Thyroid gland (tissue), 4 donors: ENCODE measurements around the gene CHMP2B. TPM values are rescaled to one million over a fixed set of nuclear protein-coding genes. Genes with fewer than 3 reads are reported as not detected.

Experiments
- DNase-seq, 2 donors: peaks; one replicate each; pipeline ENCODE4 v3.0.0-alpha.2; 2019
- H3K27ac ChIP-seq, 3 donors: fragments of 200-600 bp; sonication (generic); 1 replicate in 2 of 3; 2 replicates in 1 of 3; pipeline ENCODE4 v1.5.1; 2016 to 2019; ENCODE audit warnings: mild to moderate bottlenecking in 1 of 3, moderate library complexity in 1 of 3
- H3K27me3 ChIP-seq: fragments of 200-600 bp; sonication (generic); one replicate; pipeline ENCODE4 v1.5.1; 2019
- H3K36me3 ChIP-seq, 2 donors: fragments of 200-600 bp; sonication (generic); one replicate each; pipeline ENCODE4 v1.5.1; 2016 to 2019
- H3K4me1 ChIP-seq, 2 donors: fragments of 200-600 bp; sonication (generic); one replicate each; pipeline ENCODE4 v1.5.1; 2017 to 2019
- H3K4me3 ChIP-seq, 3 donors: fragments of 200-600 bp; sonication (generic); replicated peaks in 1 of 3; 1 replicate in 2 of 3; 2 replicates in 1 of 3; pipeline ENCODE4 v1.5.1; 2016; ENCODE audit warnings: mild to moderate bottlenecking in 1 of 3
- H3K9me3 ChIP-seq: fragments of 200-600 bp; sonication (generic); one replicate; pipeline ENCODE4 v1.5.1; 2017
- POLR2A ChIP-seq, 2 donors: fragments of 450-650 bp; IDR thresholded peaks; one replicate each; pipeline ENCODE4 v1.6.1; 2017; ENCODE audit warnings: antibody characterized with exemption in 2 of 2, mild to moderate bottlenecking in 2 of 2, moderate library complexity in 1 of 2
- WGBS, 2 donors: methylation state at CpG; one replicate each; pipeline ENCODE4 v1.1.5; 2017; 5-methylcytosine and 5-hydroxymethylcytosine counted together
- intact Hi-C: fragments of 100-400 bp; cut with DNase I; formaldehyde crosslinking; loops from one replicate; pipeline ENCODE4 v1.15.1; 2023
- total RNA-seq, 4 donors: library from RNA; depleted of rRNA; stranded (reverse); fragments of >200 nt; gene quantifications; one replicate each; pipeline ENCODE4 v1.2.3, GENCODE V29; 2016
- TF ChIP-seq, protein P1 (sequence below), 6 experiments: fragments of 200-600 bp in 3 of 6; fragments of 450-650 bp in 3 of 6; sonication (generic) in 3 of 6; IDR thresholded peaks; one replicate each; pipeline ENCODE4 v1.5.1; 2016 to 2019; ENCODE audit warnings: antibody characterized with exemption in 6 of 6, mild to moderate bottlenecking in 2 of 6, inconsistent platforms in 1 of 6, moderate library complexity in 1 of 6

CHMP2B gene
- total RNA-seq, 4 donors from 2014 or later: 63.7 to 70.0 (median 66.3) TPM

DNA sequence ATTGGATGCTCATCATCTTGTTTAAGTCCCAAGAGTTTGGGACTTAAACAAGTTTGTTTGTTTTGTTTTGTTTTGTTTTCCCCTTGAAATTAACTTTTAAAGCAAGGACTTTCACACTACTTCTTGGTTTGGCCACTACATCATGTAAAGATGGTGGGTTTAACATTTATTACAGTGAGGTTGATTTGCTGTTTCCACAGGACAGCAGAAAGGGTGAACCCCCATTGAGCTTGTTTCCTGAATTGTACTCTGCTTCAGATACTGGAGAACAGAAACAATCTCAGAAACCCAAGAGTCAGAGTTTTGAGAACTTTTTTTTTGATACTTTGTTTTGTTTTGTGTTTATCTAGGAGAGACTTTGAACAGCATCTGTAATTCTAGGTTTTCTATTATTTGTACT is 42.6 kb downstream of the CHMP2B start:
- Histone ChIP-seq H3K36me3 (no peaks in the 10 kb centered on the region), H3K27me3 (no peaks in the 10 kb centered on the region), H3K4me1 (no peaks in the 10 kb centered on the region), H3K4me3 (no peak overlapping the region), H3K9me3 (no peaks in the 10 kb centered on the region), H3K27ac (no peak overlapping the region)
- TF ChIP-seq POLR2A (IDR thresholded peaks at IDR 0.05): no peak
- TF ChIP-seq, protein P1, sequence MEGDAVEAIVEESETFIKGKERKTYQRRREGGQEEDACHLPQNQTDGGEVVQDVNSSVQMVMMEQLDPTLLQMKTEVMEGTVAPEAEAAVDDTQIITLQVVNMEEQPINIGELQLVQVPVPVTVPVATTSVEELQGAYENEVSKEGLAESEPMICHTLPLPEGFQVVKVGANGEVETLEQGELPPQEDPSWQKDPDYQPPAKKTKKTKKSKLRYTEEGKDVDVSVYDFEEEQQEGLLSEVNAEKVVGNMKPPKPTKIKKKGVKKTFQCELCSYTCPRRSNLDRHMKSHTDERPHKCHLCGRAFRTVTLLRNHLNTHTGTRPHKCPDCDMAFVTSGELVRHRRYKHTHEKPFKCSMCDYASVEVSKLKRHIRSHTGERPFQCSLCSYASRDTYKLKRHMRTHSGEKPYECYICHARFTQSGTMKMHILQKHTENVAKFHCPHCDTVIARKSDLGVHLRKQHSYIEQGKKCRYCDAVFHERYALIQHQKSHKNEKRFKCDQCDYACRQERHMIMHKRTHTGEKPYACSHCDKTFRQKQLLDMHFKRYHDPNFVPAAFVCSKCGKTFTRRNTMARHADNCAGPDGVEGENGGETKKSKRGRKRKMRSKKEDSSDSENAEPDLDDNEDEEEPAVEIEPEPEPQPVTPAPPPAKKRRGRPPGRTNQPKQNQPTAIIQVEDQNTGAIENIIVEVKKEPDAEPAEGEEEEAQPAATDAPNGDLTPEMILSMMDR (IDR thresholded peaks at IDR 0.05): no peak
- no peak for DNase-seq
- intact Hi-C loops: no loop called here

DNA sequence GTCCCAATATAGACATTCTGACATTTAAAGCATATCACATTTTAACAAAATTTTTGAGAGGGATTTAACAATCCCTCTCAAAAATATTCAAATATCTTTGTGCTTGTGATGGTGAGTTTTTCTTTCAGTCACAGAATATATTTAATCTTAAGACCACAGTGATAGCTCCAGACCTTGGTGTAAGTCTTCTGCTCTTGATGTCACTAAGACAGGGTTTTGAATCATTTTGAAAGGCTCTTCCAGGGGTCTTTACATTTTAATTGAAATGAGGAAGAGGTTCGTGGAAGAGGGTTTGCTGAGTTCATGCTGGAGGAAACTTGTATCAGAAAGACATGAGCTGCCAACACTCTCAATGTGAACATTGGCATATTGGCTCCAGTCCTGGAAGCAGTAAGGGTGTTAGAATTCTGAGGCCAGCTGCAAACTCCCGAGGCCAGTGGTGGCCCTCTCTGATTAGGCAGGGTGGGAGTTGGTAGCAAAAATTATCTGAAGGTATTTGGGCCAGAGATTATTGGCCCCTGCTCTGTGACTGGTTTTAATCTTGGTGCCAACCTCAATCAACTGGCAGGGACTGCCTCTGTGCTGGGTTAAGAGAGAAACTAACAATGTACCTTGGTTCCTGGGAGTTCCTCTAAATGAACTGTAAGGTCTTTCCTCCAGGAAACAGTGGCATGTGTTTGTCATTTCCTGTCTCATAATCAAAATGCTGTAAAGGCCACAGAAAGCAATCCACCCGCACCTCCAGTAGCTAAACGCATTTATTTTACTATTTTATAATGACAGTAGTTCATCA is 44.0 kb downstream of the CHMP2B start:
- Histone ChIP-seq H3K4me1 (no peaks in the 10 kb centered on the region), H3K4me3 (no peak overlapping the region), H3K27ac (no peak overlapping the region), H3K36me3 (no peaks in the 10 kb centered on the region), H3K9me3 (no peaks in the 10 kb centered on the region), H3K27me3 (no peaks in the 10 kb centered on the region)
- intact Hi-C loops: no loop called here
- WGBS, 2 donors: 63 to 77% methylated on average over 4 of the region's 4 CpGs
- DNase-seq: no peak
- TF ChIP-seq, protein P1 (IDR thresholded peaks at IDR 0.05): no peak

DNA sequence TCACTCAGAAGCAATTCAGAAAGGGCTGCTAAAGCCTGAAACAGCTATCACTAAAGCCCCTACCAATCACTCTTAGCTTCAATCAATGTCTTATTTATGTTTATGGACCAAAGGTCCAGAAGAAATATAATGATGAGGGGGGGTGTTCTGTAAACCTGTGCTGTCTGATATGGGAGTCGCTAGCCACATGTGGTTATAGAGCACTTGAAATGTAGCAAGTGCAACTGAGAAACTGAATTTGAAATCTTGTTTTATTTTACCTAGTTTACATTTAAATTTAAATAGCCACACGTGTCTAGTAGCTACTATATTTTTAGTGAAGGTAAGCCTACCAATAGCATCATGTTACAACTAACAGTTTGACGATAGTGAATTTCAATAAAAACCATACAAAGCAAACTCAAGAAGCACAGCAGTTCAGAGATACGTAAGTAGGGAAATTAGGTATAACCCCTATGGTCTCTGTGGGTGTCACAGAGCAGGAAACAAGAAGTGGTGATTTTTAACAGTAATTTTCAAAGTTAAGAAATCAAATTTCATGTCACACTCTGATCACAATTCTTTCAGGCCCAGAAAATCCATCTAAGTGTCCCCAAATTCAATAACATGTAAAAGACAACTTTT is 45.7 kb downstream of the CHMP2B start:
- TF ChIP-seq, protein P1 (IDR thresholded peaks at IDR 0.05): no peak
- TF ChIP-seq POLR2A (IDR thresholded peaks at IDR 0.05): no peak
- DNase-seq: no peak
- H3K9me3 ChIP-seq: no peaks in the 10 kb centered on the region
- intact Hi-C loops: no loop called here
- H3K4me1 ChIP-seq: no peaks in the 10 kb centered on the region
- no peak overlapping the region for H3K4me3 ChIP-seq
- no peaks in the 10 kb centered on the region for H3K27me3 ChIP-seq
- H3K36me3 ChIP-seq: no peaks in the 10 kb centered on the region
- no peak overlapping the region for H3K27ac ChIP-seq
- 86 to 89% methylated on average over 4 of the region's 4 CpGs for WGBS, 2 donors

DNA sequence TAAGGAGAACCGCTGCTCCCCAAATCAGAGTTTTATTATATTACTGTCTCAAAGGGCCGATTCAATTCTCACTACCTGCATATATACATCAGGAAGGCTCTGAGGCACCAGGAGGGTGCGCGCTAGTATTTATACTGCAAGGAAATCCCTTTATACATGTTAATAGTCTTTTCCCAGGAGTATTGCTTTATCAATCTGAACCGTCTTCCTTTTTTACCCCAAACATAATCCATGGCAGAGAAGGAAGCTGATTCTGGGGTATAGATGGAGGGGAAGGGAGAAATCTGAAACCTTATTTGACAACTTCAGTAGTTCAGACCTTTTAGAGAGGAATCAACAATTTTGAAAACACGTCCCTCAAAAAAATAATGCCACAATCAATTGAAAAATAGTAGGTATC is 49.4 kb downstream of the CHMP2B start, which contains the start of gene POU1F1:
POU1F1 (minus strand) TSS at position 101 of the 400 bp plus-strand sequence. CDS start 122 bp downstream, outside the sequence.
- no peak within 1 kb of the TSS for H3K4me3 ChIP-seq
- TF ChIP-seq POLR2A (IDR thresholded peaks at IDR 0.05): no peak
- TF ChIP-seq, protein P1 (IDR thresholded peaks at IDR 0.05): no peak
- 82 to 90% methylated on average over 6 of the region's 6 CpGs for WGBS, 2 donors

DNA sequence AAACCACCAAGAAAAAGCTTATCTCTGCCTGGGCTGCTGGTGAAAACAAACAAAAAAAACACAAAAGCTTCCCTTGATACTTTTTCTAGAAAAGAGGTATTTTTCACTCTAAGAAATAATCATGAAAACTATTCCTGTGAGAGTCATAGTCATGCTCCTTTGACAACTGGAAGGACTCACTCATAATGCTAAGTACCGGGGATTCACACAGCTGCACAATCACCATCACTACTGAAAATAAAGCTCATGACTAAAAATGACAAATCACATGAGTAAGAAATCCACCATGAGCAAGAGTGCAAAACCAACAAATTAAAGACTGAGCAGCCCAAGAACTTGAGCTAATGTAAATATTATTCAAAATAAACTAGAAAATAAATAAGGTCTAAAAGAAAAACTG is 59.9 kb downstream of the CHMP2B start:
- no peaks in the 10 kb centered on the region for H3K36me3 ChIP-seq
- TF ChIP-seq, protein P1 (IDR thresholded peaks at IDR 0.05): no peak
- TF ChIP-seq POLR2A (IDR thresholded peaks at IDR 0.05): no peak
- H3K27ac ChIP-seq: no peak overlapping the region
- 38 to 49% methylated on average over 1 of the region's 1 CpG for WGBS, 2 donors
- H3K4me3 ChIP-seq: no peak overlapping the region
- no peaks in the 10 kb centered on the region for H3K4me1 ChIP-seq
- intact Hi-C loops: no loop called here
- H3K9me3 ChIP-seq: no peaks in the 10 kb centered on the region
- H3K27me3 ChIP-seq: no peaks in the 10 kb centered on the region
- no peak for DNase-seq

More for the DNA sequence above, 49.4 kb downstream of the CHMP2B start, which contains the start of gene POU1F1:
- intact Hi-C loops: no loop called here
- Histone ChIP-seq H3K27ac (no peak within 1 kb of the TSS), H3K27me3 (no peaks in the 10 kb centered on the region), H3K9me3 (no peaks in the 10 kb centered on the region), H3K4me1 (no peaks in the 10 kb centered on the region), H3K36me3 (no peaks in the 10 kb centered on the region)
- DNase-seq: no peak
